SH-SY5Y (cell line): ENCODE data around the gene RLIM.

ENCODE experiments used
- GATA2 ChIP-seq: IDR thresholded peaks from 2 replicates; pipeline ENCODE4 v1.6.1; 2011; ENCODE audit warnings: mild to moderate bottlenecking, low read depth, low read length
- GATA3 ChIP-seq: IDR thresholded peaks from 2 replicates; pipeline ENCODE4 v1.6.1; 2011; ENCODE audit warnings: low read depth, mild to moderate bottlenecking, low read length, moderate library complexity

DNA sequence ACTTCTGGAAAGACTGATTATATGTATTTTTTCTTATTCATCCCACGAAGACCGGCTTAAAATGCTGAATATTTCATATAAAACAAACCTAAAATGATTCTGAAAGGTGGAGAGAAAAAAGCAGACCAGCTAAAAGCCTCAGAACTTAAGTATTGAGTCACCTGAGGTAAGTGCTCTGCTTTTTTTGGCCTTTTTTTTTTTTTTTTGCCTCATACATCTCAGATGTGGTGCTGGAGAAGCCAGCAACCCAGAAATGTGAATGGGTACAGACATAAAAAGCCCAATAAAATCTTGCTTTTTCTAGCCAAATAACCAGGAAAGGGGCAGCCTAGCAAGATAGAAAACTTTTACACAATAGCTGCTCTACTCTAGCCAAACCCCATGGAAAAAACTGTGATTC is 57.0 kb downstream of the RLIM start:
- TF ChIP-seq GATA2 (no peak), GATA3 (no peak)
